H9 (cell line): ENCODE measurements around the gene KCNQ2. TPM values are rescaled to one million over a fixed set of nuclear protein-coding genes. Genes with fewer than 3 reads are reported as not detected.

Experiments used
- DNase-seq: peaks from one replicate; pipeline ENCODE4 v3.0.0-alpha.2; 2017
- H2AFZ ChIP-seq: one replicate; pipeline ENCODE4 v1.6.1; 2013; ENCODE audit warnings: mild to moderate bottlenecking, low read length, control low read depth, moderate library complexity
- H2AK5ac ChIP-seq: 2 replicates; pipeline ENCODE4 v1.6.1; 2013; ENCODE audit warnings: low read length, control low read depth, mixed read lengths; ENCODE audit not compliant: insufficient read length
- H2BK120ac ChIP-seq: one replicate; pipeline ENCODE4 v1.6.1; 2013; ENCODE audit warnings: low read depth, mild to moderate bottlenecking, low read length, control low read depth, inconsistent platforms; ENCODE audit not compliant: poor library complexity, severe bottlenecking
- H2BK12ac ChIP-seq: 2 replicates; pipeline ENCODE4 v1.6.1; 2013; ENCODE audit warnings: low read length, control low read depth, mixed read lengths, low read depth; ENCODE audit not compliant: insufficient read length
- H2BK15ac ChIP-seq: 2 replicates; pipeline ENCODE4 v1.6.1; 2013; ENCODE audit warnings: low read depth, low read length, control low read depth
- H2BK20ac ChIP-seq: one replicate; pipeline ENCODE4 v1.6.1; 2013; ENCODE audit warnings: low read depth, mild to moderate bottlenecking, low read length, control low read depth, inconsistent platforms; ENCODE audit not compliant: poor library complexity, severe bottlenecking
- H2BK5ac ChIP-seq: 2 replicates; pipeline ENCODE4 v1.6.1; 2013; ENCODE audit warnings: low read length, control low read depth, mixed read lengths; ENCODE audit not compliant: insufficient read length
- H3K14ac ChIP-seq: 2 replicates; pipeline ENCODE4 v1.6.1; 2013; ENCODE audit warnings: low read length, control low read depth; ENCODE audit not compliant: insufficient read depth
- H3K18ac ChIP-seq: 2 replicates; pipeline ENCODE4 v1.6.1; 2013; ENCODE audit warnings: low read depth, mild to moderate bottlenecking, mixed read lengths, low read length, control low read depth; ENCODE audit not compliant: insufficient read length
- H3K23ac ChIP-seq: 2 replicates; pipeline ENCODE4 v1.6.1; 2013; ENCODE audit warnings: low read length, control low read depth, mixed read lengths, low read depth; ENCODE audit not compliant: insufficient read length
- H3K23me2 ChIP-seq: 2 replicates; pipeline ENCODE4 v1.6.1; 2013; ENCODE audit warnings: low read depth, mild to moderate bottlenecking, mixed read lengths, low read length, control low read depth; ENCODE audit not compliant: insufficient read length, poor library complexity, severe bottlenecking
- H3K27ac ChIP-seq: 2 replicates; pipeline ENCODE4 v1.5.1; 2013; ENCODE audit warnings: low read length, control low read depth, mixed read lengths, low read depth; ENCODE audit not compliant: insufficient read length
- H3K27me3 ChIP-seq: 2 replicates; pipeline ENCODE4 v1.6.1; 2013; ENCODE audit warnings: low read length, control low read depth, inconsistent platforms; ENCODE audit not compliant: insufficient read depth
- H3K4ac ChIP-seq: 2 replicates; pipeline ENCODE4 v1.6.1; 2013; ENCODE audit warnings: low read depth, mild to moderate bottlenecking, control low read depth, inconsistent platforms, low read length, moderate library complexity
- H3K4me1 ChIP-seq: 2 replicates; pipeline ENCODE4 v1.6.1; 2013; ENCODE audit warnings: low read length, control low read depth, inconsistent platforms; ENCODE audit not compliant: insufficient read depth
- H3K4me2 ChIP-seq: 2 replicates; pipeline ENCODE4 v1.6.1; 2013; ENCODE audit warnings: low read length, control low read depth, mixed read lengths; ENCODE audit not compliant: insufficient read length, insufficient read depth
- H3K56ac ChIP-seq: 2 replicates; pipeline ENCODE4 v1.6.1; 2013; ENCODE audit warnings: low read depth, mild to moderate bottlenecking, mixed read lengths, low read length, control low read depth; ENCODE audit not compliant: insufficient read length
- H3K79me1 ChIP-seq: 2 replicates; pipeline ENCODE4 v1.6.1; 2013; ENCODE audit warnings: low read depth, mild to moderate bottlenecking, moderate library complexity, low read length, control low read depth, inconsistent platforms; ENCODE audit not compliant: insufficient read depth, poor library complexity, severe bottlenecking
- H3K79me2 ChIP-seq: 2 replicates; pipeline ENCODE4 v1.6.1; 2013; ENCODE audit warnings: low read length, control low read depth, inconsistent platforms; ENCODE audit not compliant: insufficient read depth
- H3K9ac ChIP-seq: 2 replicates; pipeline ENCODE4 v1.6.1; 2013; ENCODE audit warnings: low read length, control low read depth, mixed read lengths; ENCODE audit not compliant: insufficient read length; ENCODE audit errors: extremely low read depth
- H3K9me3 ChIP-seq: one replicate; pipeline ENCODE4 v1.6.1; 2013; ENCODE audit warnings: low read depth, low read length, inconsistent platforms; ENCODE audit not compliant: control insufficient read depth
- H3T11ph ChIP-seq: one replicate; pipeline ENCODE4 v1.6.1; 2013; ENCODE audit warnings: mild to moderate bottlenecking, low read length, control low read depth, inconsistent platforms
- H4K20me1 ChIP-seq: one replicate; pipeline ENCODE4 v1.6.1; 2013; ENCODE audit not compliant: control insufficient read depth, insufficient read length, insufficient read depth
- H4K5ac ChIP-seq: 2 replicates; pipeline ENCODE4 v1.6.1; 2013; ENCODE audit warnings: low read depth, mild to moderate bottlenecking, mixed read lengths, low read length, control low read depth; ENCODE audit not compliant: insufficient read length
- H4K8ac ChIP-seq: replicated peaks from 2 replicates; pipeline ENCODE4 v1.6.1; 2013; ENCODE audit warnings: low read length, control low read depth, mixed read lengths, low read depth; ENCODE audit not compliant: insufficient read length
- H4K91ac ChIP-seq: 2 replicates; pipeline ENCODE4 v1.6.1; 2013; ENCODE audit warnings: low read depth, mild to moderate bottlenecking, moderate library complexity, mixed read lengths, low read length, control low read depth; ENCODE audit not compliant: insufficient read length
- H3K27ac Mint-ChIP-seq, 3 experiments: 2 replicates in 2 of 3; 3 replicates in 1 of 3; pipeline ENCODE4 v1.8.0; 2020 to 2021; ENCODE audit warnings: mixed read lengths in 3 of 3, mild to moderate bottlenecking in 1 of 3, moderate library complexity in 1 of 3
- H3K27me3 Mint-ChIP-seq: 2 replicates; pipeline ENCODE4 v1.8.0; 2021; ENCODE audit warnings: low read depth, mild to moderate bottlenecking, moderate library complexity, mixed read lengths
- H3K36me3 Mint-ChIP-seq, 3 experiments: 2 replicates in 2 of 3; 3 replicates in 1 of 3; pipeline ENCODE4 v1.8.0; 2020 to 2021; ENCODE audit warnings: low read depth in 3 of 3, mixed read lengths in 3 of 3; ENCODE audit not compliant: insufficient read depth in 1 of 3
- H3K4me1 Mint-ChIP-seq, 2 experiments: 2 replicates each; pipeline ENCODE4 v1.8.0; 2020; ENCODE audit warnings: mixed read lengths in 2 of 2
- H3K4me3 Mint-ChIP-seq, 2 experiments: 2 replicates in 1 of 2; 3 replicates in 1 of 2; pipeline ENCODE4 v1.8.0; 2020 to 2021; ENCODE audit warnings: mild to moderate bottlenecking in 2 of 2, mixed read lengths in 2 of 2, moderate library complexity in 1 of 2
- H3K9me3 Mint-ChIP-seq, 2 experiments: 2 replicates in 1 of 2; 3 replicates in 1 of 2; pipeline ENCODE4 v1.8.0; 2020; ENCODE audit warnings: mild to moderate bottlenecking in 2 of 2, mixed read lengths in 2 of 2, moderate library complexity in 1 of 2
- CTCF ChIP-seq: fragments of 200-600 bp; sonication (generic); conservative IDR thresholded peaks from 3 replicates; pipeline ENCODE4 v1.8.0; 2021; ENCODE audit warnings: antibody characterized with exemption, mild to moderate bottlenecking
- WGBS: extraction: QIAGEN DNeasy Blood & Tissue Kit; methylation state at CpG from one replicate; pipeline ENCODE4 v1.1.7; 2013; ENCODE audit warnings: missing lambda C conversion rate, low lambda C conversion rate, mixed read lengths; ENCODE audit not compliant: insufficient read length; ENCODE audit errors: extremely low coverage; 5-methylcytosine and 5-hydroxymethylcytosine counted together
- total RNA-seq: library from RNA; stranded (reverse); gene quantifications from 2 replicates; pipeline ENCODE4 v1.2.1, GENCODE V29; 2021

Gene KCNQ2
- total RNA-seq, 1 experiment from 2014 or later, result 69.2 TPM

GRCh38 chr20:63400486-63401210 is 71.8 kb downstream of the KCNQ2 start:
- DNase-seq, result no peak
- Histone ChIP-seq H2AFZ (no peak overlapping the region), H3K27me3 (no peaks in the 10 kb centered on the region), H3K56ac (no peak overlapping the region), H3K4me2 (no peak overlapping the region), H3K23ac (no peak overlapping the region), H3K4me1 (no peaks in the 10 kb centered on the region), H3K9ac (no peak overlapping the region), H4K20me1 (no peaks in the 10 kb centered on the region), H3K79me2 (no peaks in the 10 kb centered on the region), H2BK15ac (no peak overlapping the region), H3K4ac (no peak overlapping the region), H2BK20ac (no peak overlapping the region), H2BK5ac (no peak overlapping the region), H2BK12ac (no peak overlapping the region), H3K18ac (no peak overlapping the region), H3K79me1 (no peaks in the 10 kb centered on the region), H3K23me2 (no peaks in the 10 kb centered on the region), H2AK5ac (no peak overlapping the region), H3K9me3 (no peaks in the 10 kb centered on the region), H2BK120ac (no peak overlapping the region), H3T11ph (no peak overlapping the region), H3K14ac (no peak overlapping the region), H4K91ac (no peak overlapping the region), H4K8ac (no peak overlapping the region), H3K27ac (no peak overlapping the region), H4K5ac (no peak overlapping the region)
- peaks cover 12% of the 10 kb centered on the region for H3K27me3 Mint-ChIP-seq
- peaks cover 6 to 29% of the 10 kb centered on the region in 2 experiments for H3K4me1 Mint-ChIP-seq
- H3K9me3 Mint-ChIP-seq, result no peaks in the 10 kb centered on the region; a peak in 1 of 5 replicates
- WGBS, result no CpG with 5 or more reads among the region's 44 CpGs
- no peaks in the 10 kb centered on the region for H3K36me3 Mint-ChIP-seq
- no peak for TF ChIP-seq CTCF
- H3K4me3 Mint-ChIP-seq, result no peak overlapping the region; a peak in 1 of 5 replicates
- no peak overlapping the region; a peak in 1 of 7 replicates for H3K27ac Mint-ChIP-seq
